NCI-H2171 treated with DMSO at 0.1 percent for 48 hours (cell line): ENCODE measurements around the gene KRTAP5-4.

ENCODE experiments used
- DNase-seq: peaks from one replicate; lab custom pipeline; 2025; lab: John Stamatoyannopoulos, UW

KRTAP5-4 gene

GRCh38 chr11:1572197-1573076, 49.5 kb downstream of the KRTAP5-4 start, which contains the start of gene DUSP8:
DUSP8 (minus strand) TSS chr11:1572271; CDS start chr11:1565826, 6,445 bp downstream.
- DNase-seq = peak; percentile 64

- DNase-seq = no peak
Observed at GRCh38 chr11:1571760-1572196, 50.2 kb downstream of the KRTAP5-4 start.
